Measurements from ENCODE around the gene RAB34.
"Not testable (repeated sequence)": the region's sequence is repeated elsewhere in the genome, so short reads cannot be mapped to it uniquely, and the experiment has no call there.

RAB34 gene

GRCh38 chr17:28745786-28746411, 28.2 kb upstream of the RAB34 start:
- peak; percentile 37 for DNase-seq

GRCh38 chr17:28744972-28745785, 27.5 kb upstream of the RAB34 start:
- peak; percentile 91 for DNase-seq

GRCh38 chr17:28744104-28744971, 26.7 kb upstream of the RAB34 start:
- peak; percentile 75 for DNase-seq

- peak; percentile 98 for DNase-seq
These were observed 25.8 kb upstream of the RAB34 start, which contains the start of gene TRAF4 for GRCh38 chr17:28743243-28744103. Gene TRAF4, plus strand, starts transcription at chr17:28744011. Its CDS starts 102 bp downstream, at chr17:28744113.

- DNase-seq, result no peak
These were observed 24.0 kb upstream of the RAB34 start for GRCh38 chr17:28741358-28742349.

- no peak for DNase-seq
These were observed 23.0 kb upstream of the RAB34 start for GRCh38 chr17:28740406-28741357.

- no peak for DNase-seq
These were observed 21.2 kb upstream of the RAB34 start for GRCh38 chr17:28738680-28739384.

GRCh38 chr17:28737770-28738679, 20.4 kb upstream of the RAB34 start:
- DNase-seq, result no peak

GRCh38 chr17:28737316-28737715, 19.6 kb upstream of the RAB34 start:
- DNase-seq, result no peak

- not testable (repeated sequence) for DNase-seq
These were observed 18.5 kb upstream of the RAB34 start for GRCh38 chr17:28735913-28736769.

GRCh38 chr17:28735242-28735722, 17.6 kb upstream of the RAB34 start:
- no peak for DNase-seq

GRCh38 chr17:28734712-28735241, 17.1 kb upstream of the RAB34 start:
- DNase-seq, result no peak

- no peak for DNase-seq
These were observed 15.7 kb upstream of the RAB34 start for GRCh38 chr17:28733346-28733745.

GRCh38 chr17:28729950-28730330, 12.3 kb upstream of the RAB34 start:
- DNase-seq, result no peak

GRCh38 chr17:28728364-28729200, 10.9 kb upstream of the RAB34 start, which contains the start of gene NEK8:
Gene NEK8, plus strand, starts transcription at chr17:28728788. Its CDS starts 26 bp downstream, at chr17:28728814.
- peak; percentile 96 for DNase-seq
